Tibial nerve (tissue), 3 donors: ENCODE measurements around the gene SUSD4.

Source experiments
- EP300 ChIP-seq, 2 donors: sonication (generic); formaldehyde crosslinking; IDR thresholded peaks; one replicate each; pipeline ENCODE4 v1.6.1; 2017; ENCODE audit warnings: antibody characterized with exemption in 2 of 2, mild to moderate bottlenecking in 1 of 2
- POLR2A ChIP-seq, 2 donors: fragments of 450-650 bp; IDR thresholded peaks; one replicate each; pipeline ENCODE4 v1.6.1; 2017; ENCODE audit warnings: antibody characterized with exemption in 2 of 2, mild to moderate bottlenecking in 2 of 2, moderate library complexity in 2 of 2

DNA sequence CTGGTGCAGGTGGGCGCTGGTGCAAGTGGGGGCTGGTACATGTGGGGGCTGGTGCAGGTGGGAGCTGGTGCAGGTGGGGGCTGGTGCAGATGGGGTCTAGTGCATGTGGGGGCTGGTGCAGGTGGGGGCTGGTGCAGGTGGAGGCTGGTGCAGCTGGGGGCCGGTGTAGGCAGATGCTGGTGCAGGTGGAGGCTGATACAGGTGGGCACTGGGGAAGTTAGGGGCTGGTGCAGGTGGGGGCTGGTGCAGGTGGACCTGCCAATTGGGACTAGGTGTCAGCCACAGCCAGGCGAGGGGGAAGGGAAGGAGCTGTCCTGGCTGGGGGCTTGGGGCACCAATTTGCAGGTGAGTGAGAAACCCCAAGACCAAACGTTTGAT is 174.5 kb downstream of the SUSD4 start:
- TF ChIP-seq POLR2A (IDR thresholded peaks at IDR 0.05) (no peak), EP300 (IDR thresholded peaks at IDR 0.05) (no peak)
